Hepatocyte (in vitro differentiated cells): ENCODE measurements around the gene PLEKHB1.

Experiments used
- EZH2 ChIP-seq: fragments of 200-600 bp; sonication (generic); IDR thresholded peaks from 2 replicates; pipeline ENCODE4 v1.6.1; 2016; ENCODE audit warnings: antibody characterized with exemption, mild to moderate bottlenecking, borderline replicate concordance
- EZH2phosphoT487 ChIP-seq: fragments of 200-600 bp; sonication (generic); IDR thresholded peaks from one replicate; pipeline ENCODE4 v1.6.1; 2018; ENCODE audit warnings: antibody characterized with exemption, mild to moderate bottlenecking, low read depth, moderate library complexity; ENCODE audit not compliant: unreplicated experiment, severe bottlenecking
- TF ChIP-seq, protein P1 (sequence below): fragments of 200-600 bp; sonication (generic); IDR thresholded peaks from 2 replicates; pipeline ENCODE4 v1.5.1; 2016; ENCODE audit warnings: antibody characterized with exemption, mild to moderate bottlenecking; ENCODE audit not compliant: poor library complexity

- no peak for TF ChIP-seq EZH2phosphoT487
- no peak for TF ChIP-seq EZH2
- TF ChIP-seq, protein P1, sequence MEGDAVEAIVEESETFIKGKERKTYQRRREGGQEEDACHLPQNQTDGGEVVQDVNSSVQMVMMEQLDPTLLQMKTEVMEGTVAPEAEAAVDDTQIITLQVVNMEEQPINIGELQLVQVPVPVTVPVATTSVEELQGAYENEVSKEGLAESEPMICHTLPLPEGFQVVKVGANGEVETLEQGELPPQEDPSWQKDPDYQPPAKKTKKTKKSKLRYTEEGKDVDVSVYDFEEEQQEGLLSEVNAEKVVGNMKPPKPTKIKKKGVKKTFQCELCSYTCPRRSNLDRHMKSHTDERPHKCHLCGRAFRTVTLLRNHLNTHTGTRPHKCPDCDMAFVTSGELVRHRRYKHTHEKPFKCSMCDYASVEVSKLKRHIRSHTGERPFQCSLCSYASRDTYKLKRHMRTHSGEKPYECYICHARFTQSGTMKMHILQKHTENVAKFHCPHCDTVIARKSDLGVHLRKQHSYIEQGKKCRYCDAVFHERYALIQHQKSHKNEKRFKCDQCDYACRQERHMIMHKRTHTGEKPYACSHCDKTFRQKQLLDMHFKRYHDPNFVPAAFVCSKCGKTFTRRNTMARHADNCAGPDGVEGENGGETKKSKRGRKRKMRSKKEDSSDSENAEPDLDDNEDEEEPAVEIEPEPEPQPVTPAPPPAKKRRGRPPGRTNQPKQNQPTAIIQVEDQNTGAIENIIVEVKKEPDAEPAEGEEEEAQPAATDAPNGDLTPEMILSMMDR = no peak
These were observed 47.6 kb downstream of the PLEKHB1 start for GRCh38 chr11:73693899-73694525.
